ENCODE data around the gene KRT3. TPM values are rescaled to one million over a fixed set of nuclear protein-coding genes. Genes with fewer than 3 reads are reported as not detected.

The KRT3 gene
- total RNA-seq, 1 experiment from 2014 or later = not detected

DNA sequence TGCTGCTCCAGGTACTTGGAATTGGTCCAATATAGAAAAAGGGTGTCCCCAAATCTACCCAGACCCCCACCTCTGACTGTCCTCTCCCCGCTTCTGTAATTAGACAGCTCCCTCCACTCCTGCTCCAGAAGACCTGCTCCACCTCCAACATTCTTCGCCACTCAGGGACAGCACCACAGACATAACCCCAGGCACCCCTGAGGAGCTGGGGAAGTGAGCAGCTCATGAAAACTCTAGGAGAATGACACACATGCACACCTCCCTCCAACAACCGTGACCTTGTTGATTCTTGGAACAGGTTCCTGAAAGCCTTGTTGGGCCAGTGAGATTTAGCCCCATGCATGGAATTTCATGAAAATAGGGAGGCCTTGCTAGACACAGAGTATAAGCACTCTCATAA lies 9.8 kb upstream of the KRT3 start:
- Histone ChIP-seq H3K9ac (ENCODE audit: low read length) (no peak overlapping the region), H3K4me2 (ENCODE audit: low read length) (no peak overlapping the region), H2AFZ (ENCODE audit: low read depth, low read length, poor library complexity, severe bottlenecking) (no peak overlapping the region), H3K4me1 (ENCODE audit: control insufficient read depth in 1 of 2, insufficient read depth in 2 of 2, low read length in 2 of 2) (peaks cover 0 to 6% of the 10 kb centered on the region in 2 experiments; a peak in 2 of 4 replicates), H4K20me1 (ENCODE audit: insufficient read depth) (no peaks in the 10 kb centered on the region), H3K4me3 (replicated peaks in 1 of 2; ENCODE audit: low read depth in 1 of 2, low read length in 2 of 2) (no peak overlapping the region), H3K27ac (ENCODE audit: low read depth, low read length) (no peak overlapping the region), H3K9me2 (ENCODE audit: insufficient read depth) (no peaks in the 10 kb centered on the region), H3K36me3 (ENCODE audit: control insufficient read depth in 1 of 2, insufficient read depth in 2 of 2, low read length in 2 of 2) (no peaks in the 10 kb centered on the region), H3K9me3 (ENCODE audit: control insufficient read depth in 1 of 2, insufficient read depth in 1 of 2, low read depth in 1 of 2, low read length in 2 of 2) (no peaks in the 10 kb centered on the region), H3K27me3 (ENCODE audit: insufficient read depth, low read length) (peaks cover 10% of the 10 kb centered on the region; the same call in 1 of the 2 replicates), H3K79me2 (ENCODE audit: insufficient read depth, low read length) (no peaks in the 10 kb centered on the region)
- ChIA-PET POLR2A (no interaction called here), RAD21 (ENCODE audit: low non-redundant PET in 1 of 2, low total read pairs in 2 of 2, uncharacterized antibody in 2 of 2, unreplicated experiment in 2 of 2) (no interaction called here), CTCF (no interaction called here)
- no peak for TF ChIP-seq FOSL1 (IDR thresholded peaks at IDR 0.05; ENCODE audit: low read depth)
- TF ChIP-seq RAD21 (IDR thresholded peaks at IDR 0.05; ENCODE audit: low read depth) = no peak
- TF ChIP-seq, protein P1, sequence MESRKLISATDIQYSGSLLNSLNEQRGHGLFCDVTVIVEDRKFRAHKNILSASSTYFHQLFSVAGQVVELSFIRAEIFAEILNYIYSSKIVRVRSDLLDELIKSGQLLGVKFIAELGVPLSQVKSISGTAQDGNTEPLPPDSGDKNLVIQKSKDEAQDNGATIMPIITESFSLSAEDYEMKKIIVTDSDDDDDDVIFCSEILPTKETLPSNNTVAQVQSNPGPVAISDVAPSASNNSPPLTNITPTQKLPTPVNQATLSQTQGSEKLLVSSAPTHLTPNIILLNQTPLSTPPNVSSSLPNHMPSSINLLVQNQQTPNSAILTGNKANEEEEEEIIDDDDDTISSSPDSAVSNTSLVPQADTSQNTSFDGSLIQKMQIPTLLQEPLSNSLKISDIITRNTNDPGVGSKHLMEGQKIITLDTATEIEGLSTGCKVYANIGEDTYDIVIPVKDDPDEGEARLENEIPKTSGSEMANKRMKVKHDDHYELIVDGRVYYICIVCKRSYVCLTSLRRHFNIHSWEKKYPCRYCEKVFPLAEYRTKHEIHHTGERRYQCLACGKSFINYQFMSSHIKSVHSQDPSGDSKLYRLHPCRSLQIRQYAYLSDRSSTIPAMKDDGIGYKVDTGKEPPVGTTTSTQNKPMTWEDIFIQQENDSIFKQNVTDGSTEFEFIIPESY (IDR thresholded peaks at IDR 0.05; ENCODE audit: extremely low read depth, insufficient replicate concordance, low read length) = no peak
- no peak for TF ChIP-seq EZH2phosphoT487 (IDR thresholded peaks at IDR 0.05; ENCODE audit: borderline replicate concordance)
- TF ChIP-seq POLR2AphosphoS5 (IDR thresholded peaks at IDR 0.05; ENCODE audit: low read depth, low read length) = no peak
- TF ChIP-seq, protein P2, sequence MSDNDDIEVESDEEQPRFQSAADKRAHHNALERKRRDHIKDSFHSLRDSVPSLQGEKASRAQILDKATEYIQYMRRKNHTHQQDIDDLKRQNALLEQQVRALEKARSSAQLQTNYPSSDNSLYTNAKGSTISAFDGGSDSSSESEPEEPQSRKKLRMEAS (IDR thresholded peaks at IDR 0.05) = no peak
- TF ChIP-seq POLR2A (IDR thresholded peaks at IDR 0.05; ENCODE audit: borderline replicate concordance, extremely low read depth, insufficient read depth, insufficient read length) = no peak
- no peak for TF ChIP-seq JUND (IDR thresholded peaks at IDR 0.05)
- TF ChIP-seq ELF1 (IDR thresholded peaks at IDR 0.05; ENCODE audit: borderline replicate concordance, low read depth) = no peak
- TF ChIP-seq EGR1 (IDR thresholded peaks at IDR 0.05; ENCODE audit: low read depth) = no peak
- TF ChIP-seq YY1 (IDR thresholded peaks at IDR 0.05; ENCODE audit: extremely low read depth, insufficient replicate concordance, low read depth, low read length) = no peak
- TF ChIP-seq CBX3 (IDR thresholded peaks at IDR 0.05; ENCODE audit: low read depth) = no peak
- TF ChIP-seq, protein P3, sequence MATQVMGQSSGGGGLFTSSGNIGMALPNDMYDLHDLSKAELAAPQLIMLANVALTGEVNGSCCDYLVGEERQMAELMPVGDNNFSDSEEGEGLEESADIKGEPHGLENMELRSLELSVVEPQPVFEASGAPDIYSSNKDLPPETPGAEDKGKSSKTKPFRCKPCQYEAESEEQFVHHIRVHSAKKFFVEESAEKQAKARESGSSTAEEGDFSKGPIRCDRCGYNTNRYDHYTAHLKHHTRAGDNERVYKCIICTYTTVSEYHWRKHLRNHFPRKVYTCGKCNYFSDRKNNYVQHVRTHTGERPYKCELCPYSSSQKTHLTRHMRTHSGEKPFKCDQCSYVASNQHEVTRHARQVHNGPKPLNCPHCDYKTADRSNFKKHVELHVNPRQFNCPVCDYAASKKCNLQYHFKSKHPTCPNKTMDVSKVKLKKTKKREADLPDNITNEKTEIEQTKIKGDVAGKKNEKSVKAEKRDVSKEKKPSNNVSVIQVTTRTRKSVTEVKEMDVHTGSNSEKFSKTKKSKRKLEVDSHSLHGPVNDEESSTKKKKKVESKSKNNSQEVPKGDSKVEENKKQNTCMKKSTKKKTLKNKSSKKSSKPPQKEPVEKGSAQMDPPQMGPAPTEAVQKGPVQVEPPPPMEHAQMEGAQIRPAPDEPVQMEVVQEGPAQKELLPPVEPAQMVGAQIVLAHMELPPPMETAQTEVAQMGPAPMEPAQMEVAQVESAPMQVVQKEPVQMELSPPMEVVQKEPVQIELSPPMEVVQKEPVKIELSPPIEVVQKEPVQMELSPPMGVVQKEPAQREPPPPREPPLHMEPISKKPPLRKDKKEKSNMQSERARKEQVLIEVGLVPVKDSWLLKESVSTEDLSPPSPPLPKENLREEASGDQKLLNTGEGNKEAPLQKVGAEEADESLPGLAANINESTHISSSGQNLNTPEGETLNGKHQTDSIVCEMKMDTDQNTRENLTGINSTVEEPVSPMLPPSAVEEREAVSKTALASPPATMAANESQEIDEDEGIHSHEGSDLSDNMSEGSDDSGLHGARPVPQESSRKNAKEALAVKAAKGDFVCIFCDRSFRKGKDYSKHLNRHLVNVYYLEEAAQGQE (IDR thresholded peaks at IDR 0.05; ENCODE audit: low read depth) = no peak
- no peak for TF ChIP-seq ZFX (IDR thresholded peaks at IDR 0.05)
- no peak for TF ChIP-seq TCF7L2 (IDR thresholded peaks at IDR 0.05; ENCODE audit: borderline replicate concordance, extremely low read depth, insufficient read depth, insufficient read length)
- TF ChIP-seq SP1 (IDR thresholded peaks at IDR 0.05; ENCODE audit: low read depth) = no peak
- no peak for TF ChIP-seq ZNF274 (IDR thresholded peaks at IDR 0.05; ENCODE audit: low read depth, low read length)
- BruUV-seq (replicated peaks) = no TSS peak
- no peak for ATAC-seq
- no peak for DNase-seq (ENCODE audit: low read depth, low spot score)
- intact Hi-C loops (cut with micrococcal nuclease) = no loop called here

Measured in HCT116 (cell line).